SK-N-SH (cell line): ENCODE results near the gene SERPINB5. TPM values are rescaled to one million over a fixed set of nuclear protein-coding genes. Genes with fewer than 3 reads are reported as not detected.

Experiments used
- CTCF ChIA-PET: fragments of 300-600, 350-600 bp; formaldehyde crosslinking; extraction: SDS; loops from one replicate; lab custom pipeline; 2021; lab: Yijun Ruan, JAX
- POLR2A ChIA-PET: fragments of 350-600 bp; sonication (Branson Sonifier 250); formaldehyde crosslinking; extraction: SDS; loops from one replicate; lab custom pipeline; 2020; ENCODE audit warnings: antibody characterized with exemption, inconsistent platforms; lab: Yijun Ruan, JAX
- DNase-seq: peaks from one replicate; pipeline ENCODE4 v3.0.0; 2012
- H2AFZ ChIP-seq: fragments of 200-600 bp; sonication (generic); 2 replicates; pipeline ENCODE4 v1.8.1; 2016; ENCODE audit warnings: antibody characterized with exemption, mild to moderate bottlenecking, low read depth
- H3F3A ChIP-seq: fragments of 200-600 bp; sonication (generic); replicated peaks from 2 replicates; pipeline ENCODE3; 2016; ENCODE audit warnings: antibody characterized with exemption, mild to moderate bottlenecking; ENCODE audit not compliant: insufficient read depth
- H3K27ac ChIP-seq, 2 experiments: fragments of 200-500 bp in 1 of 2; fragments of 200-600 bp in 1 of 2; sonication (Bioruptor generic) in 1 of 2; sonication (generic), shearing (Covaris generic) in 1 of 2; 2 replicates each; pipeline versions ENCODE4 v1.5.1 to v1.6.1; 2014 to 2016; ENCODE audit warnings: low read depth in 2 of 2, inconsistent platforms in 1 of 2, low read length in 1 of 2, mild to moderate bottlenecking in 1 of 2, mixed read lengths in 1 of 2
- H3K27me3 ChIP-seq: fragments of 200-600 bp; sonication (generic), shearing (Covaris generic); 2 replicates; pipeline ENCODE4 v1.6.1; 2016; ENCODE audit warnings: mixed run types; ENCODE audit not compliant: insufficient read depth
- H3K36me3 ChIP-seq, 2 experiments: fragments of 200-500 bp in 1 of 2; fragments of 200-600 bp in 1 of 2; sonication (Bioruptor generic) in 1 of 2; sonication (generic) in 1 of 2; replicated peaks in 1 of 2; 2 replicates each; pipeline versions ENCODE3 to v1.5.1; 2014 to 2016; ENCODE audit warnings: low read length in 1 of 2, mild to moderate bottlenecking in 1 of 2; ENCODE audit not compliant: insufficient read depth in 2 of 2, control insufficient read depth in 1 of 2
- H3K4me1 ChIP-seq, 2 experiments: fragments of 200-500 bp in 1 of 2; fragments of 200-600 bp in 1 of 2; sonication (Bioruptor generic) in 1 of 2; sonication (generic), shearing (Covaris generic) in 1 of 2; 2 replicates each; pipeline versions ENCODE4 v1.5.1 to v1.6.1; 2014 to 2016; ENCODE audit warnings: low read depth in 1 of 2, low read length in 1 of 2, mixed run types in 1 of 2; ENCODE audit not compliant: insufficient read depth in 2 of 2, control insufficient read depth in 1 of 2
- H3K4me2 ChIP-seq: fragments of 200-600 bp; sonication (generic), shearing (Covaris generic); 2 replicates; pipeline ENCODE4 v1.6.1; 2017; ENCODE audit warnings: mixed run types
- H3K4me3 ChIP-seq, 2 experiments: fragments of 200-500 bp in 1 of 2; fragments of 200-600 bp in 1 of 2; sonication (Bioruptor generic) in 1 of 2; sonication (generic), shearing (Covaris generic) in 1 of 2; 2 replicates each; pipeline versions ENCODE4 v1.5.1 to v1.8.1; 2014 to 2016; ENCODE audit warnings: low read depth in 2 of 2, inconsistent platforms in 1 of 2, low read length in 1 of 2, mild to moderate bottlenecking in 1 of 2, mixed read lengths in 1 of 2, moderate library complexity in 1 of 2
- H3K79me2 ChIP-seq: fragments of 200-600 bp; sonication (generic); 2 replicates; pipeline ENCODE4 v1.8.1; 2017; ENCODE audit warnings: mild to moderate bottlenecking; ENCODE audit not compliant: insufficient read depth
- H3K9ac ChIP-seq: fragments of 200-600 bp; sonication (generic); 2 replicates; pipeline ENCODE4 v1.6.1; 2017; ENCODE audit warnings: mixed run types
- H3K9me2 ChIP-seq: fragments of 200-600 bp; sonication (generic); 2 replicates; pipeline ENCODE4 v1.6.1; 2017; ENCODE audit warnings: mixed run types
- H3K9me3 ChIP-seq: fragments of 200-600 bp; sonication (generic); 2 replicates; pipeline ENCODE4 v1.6.1; 2017; ENCODE audit warnings: mixed run types, mild to moderate bottlenecking, moderate library complexity
- H4K20me1 ChIP-seq: fragments of 200-600 bp; sonication (generic); 2 replicates; pipeline ENCODE4 v1.6.1; 2017; ENCODE audit warnings: mild to moderate bottlenecking, mixed run types; ENCODE audit not compliant: insufficient read depth
- ELF1 ChIP-seq: IDR thresholded peaks from 2 replicates; pipeline ENCODE4 v1.4.0; 2012
- EP300 ChIP-seq, 2 experiments: IDR thresholded peaks; 2 replicates each; pipeline versions ENCODE4 v1.4.0 to v1.6.1; 2012; ENCODE audit warnings: borderline replicate concordance in 1 of 2, low read depth in 1 of 2, low read length in 1 of 2
- FOSL2 ChIP-seq: IDR thresholded peaks from 2 replicates; pipeline ENCODE4 v1.4.0; 2012; ENCODE audit warnings: low read depth, mild to moderate bottlenecking, moderate library complexity, borderline replicate concordance
- FOXJ3 ChIP-seq: sonication (generic); formaldehyde crosslinking; IDR thresholded peaks from 2 replicates; pipeline ENCODE4 v1.5.1; 2020; ENCODE audit warnings: mild to moderate bottlenecking, missing genetic modification reagents
- FOXM1 ChIP-seq: IDR thresholded peaks from 2 replicates; pipeline ENCODE4 v1.4.0; 2012; ENCODE audit warnings: low read depth, mild to moderate bottlenecking
- GABPA ChIP-seq: IDR thresholded peaks from 2 replicates; pipeline ENCODE4 v1.4.0; 2012; ENCODE audit warnings: low read depth, mild to moderate bottlenecking
- GATA2 ChIP-seq: sonication (generic); formaldehyde crosslinking; IDR thresholded peaks from 2 replicates; pipeline ENCODE4 v1.5.0; 2020; ENCODE audit warnings: mild to moderate bottlenecking, missing genetic modification reagents
- JUND ChIP-seq: IDR thresholded peaks from 2 replicates; pipeline ENCODE4 v1.4.0; 2012
- MEF2A ChIP-seq: IDR thresholded peaks from 2 replicates; pipeline ENCODE4 v1.4.0; 2012; ENCODE audit warnings: low read depth, borderline replicate concordance
- MXI1 ChIP-seq: IDR thresholded peaks from 2 replicates; pipeline ENCODE4 v1.6.1; 2012; ENCODE audit warnings: mild to moderate bottlenecking, low read depth, low read length, improper control_type of control experiment
- NFIC ChIP-seq: IDR thresholded peaks from 2 replicates; pipeline ENCODE4 v1.4.0; 2012; ENCODE audit warnings: borderline replicate concordance
- PBX3 ChIP-seq: IDR thresholded peaks from 2 replicates; pipeline ENCODE4; 2012
- POLR2AphosphoS5 ChIP-seq: IDR thresholded peaks from 2 replicates; pipeline ENCODE4 v1.6.1; 2012; ENCODE audit warnings: low read depth, low read length
- RFX5 ChIP-seq: IDR thresholded peaks from 2 replicates; pipeline ENCODE4 v1.6.1; 2012; ENCODE audit warnings: mild to moderate bottlenecking, improper control_type of control experiment, low read length
- SMC3 ChIP-seq: IDR thresholded peaks from 2 replicates; pipeline ENCODE4 v1.6.1; 2012; ENCODE audit warnings: low read depth, low read length, improper control_type of control experiment
- TAF1 ChIP-seq: IDR thresholded peaks from 2 replicates; pipeline ENCODE4 v1.6.1; 2012; ENCODE audit warnings: low read depth, mild to moderate bottlenecking, low read length, moderate library complexity, borderline replicate concordance
- TEAD4 ChIP-seq: IDR thresholded peaks from 2 replicates; pipeline ENCODE4 v1.4.0; 2012; ENCODE audit warnings: mild to moderate bottlenecking, borderline replicate concordance; ENCODE audit not compliant: insufficient read depth
- YY1 ChIP-seq: IDR thresholded peaks from 2 replicates; pipeline ENCODE4 v1.4.0; 2012; ENCODE audit warnings: low read depth, mild to moderate bottlenecking
- ZBTB33 ChIP-seq: IDR thresholded peaks from 2 replicates; pipeline ENCODE4 v1.4.0; 2012; ENCODE audit warnings: low read depth, borderline replicate concordance
- WGBS: methylation state at CpG from one replicate; pipeline ENCODE4 v1.1.6; 2017; ENCODE audit warnings: low lambda C conversion rate; 5-methylcytosine and 5-hydroxymethylcytosine counted together
- polyA plus RNA-seq, 3 experiments: library from polyadenylated mRNA; depleted of rRNA; stranded (reverse); fragments of >200 nt; gene quantifications; 2 replicates each; pipeline ENCODE4 v1.2.3, GENCODE V29; 2012
- TF ChIP-seq, protein P1 (sequence below): IDR thresholded peaks from 2 replicates; pipeline ENCODE4 v1.6.1; 2012; ENCODE audit warnings: mild to moderate bottlenecking, low read depth, low read length, moderate library complexity

Gene SERPINB5
- polyA plus RNA-seq, 1 of the 3 experiments (the other 2 are of a cell fraction), result not detected

- Histone ChIP-seq H2AFZ (no peak overlapping the region), H4K20me1 (no peaks in the 10 kb centered on the region), H3K36me3 (no peaks in the 10 kb centered on the region), H3K4me1 (no peaks in the 10 kb centered on the region), H3K27me3 (peaks cover 19% of the 10 kb centered on the region; the same call in 1 of the 2 replicates), H3K4me3 (no peak overlapping the region), H3K27ac (no peak overlapping the region), H3K9me2 (no peaks in the 10 kb centered on the region), H3K9me3 (no peaks in the 10 kb centered on the region), H3K9ac (no peak overlapping the region), H3F3A (no peaks in the 10 kb centered on the region), H3K79me2 (no peaks in the 10 kb centered on the region), H3K4me2 (no peak overlapping the region)
- WGBS, result 3% methylated on average over 2 of the region's 2 CpGs
- POLR2A ChIA-PET, result no interaction called here
- no peak for DNase-seq
- CTCF ChIA-PET, result no interaction called here
- no peak for TF ChIP-seq ELF1
- no peak for TF ChIP-seq TEAD4
- no peak for TF ChIP-seq PBX3
- no peak for TF ChIP-seq EP300 (IDR thresholded peaks at IDR 0.05; ENCODE audit: borderline replicate concordance in 1 of 2, low read depth in 1 of 2, low read length in 1 of 2)
- TF ChIP-seq JUND, result no peak
- TF ChIP-seq GATA2 (CRISPR knock-in tag), result no peak
- no peak for TF ChIP-seq MEF2A
- TF ChIP-seq NFIC, result no peak
- no peak for TF ChIP-seq GABPA
- TF ChIP-seq, protein P1, sequence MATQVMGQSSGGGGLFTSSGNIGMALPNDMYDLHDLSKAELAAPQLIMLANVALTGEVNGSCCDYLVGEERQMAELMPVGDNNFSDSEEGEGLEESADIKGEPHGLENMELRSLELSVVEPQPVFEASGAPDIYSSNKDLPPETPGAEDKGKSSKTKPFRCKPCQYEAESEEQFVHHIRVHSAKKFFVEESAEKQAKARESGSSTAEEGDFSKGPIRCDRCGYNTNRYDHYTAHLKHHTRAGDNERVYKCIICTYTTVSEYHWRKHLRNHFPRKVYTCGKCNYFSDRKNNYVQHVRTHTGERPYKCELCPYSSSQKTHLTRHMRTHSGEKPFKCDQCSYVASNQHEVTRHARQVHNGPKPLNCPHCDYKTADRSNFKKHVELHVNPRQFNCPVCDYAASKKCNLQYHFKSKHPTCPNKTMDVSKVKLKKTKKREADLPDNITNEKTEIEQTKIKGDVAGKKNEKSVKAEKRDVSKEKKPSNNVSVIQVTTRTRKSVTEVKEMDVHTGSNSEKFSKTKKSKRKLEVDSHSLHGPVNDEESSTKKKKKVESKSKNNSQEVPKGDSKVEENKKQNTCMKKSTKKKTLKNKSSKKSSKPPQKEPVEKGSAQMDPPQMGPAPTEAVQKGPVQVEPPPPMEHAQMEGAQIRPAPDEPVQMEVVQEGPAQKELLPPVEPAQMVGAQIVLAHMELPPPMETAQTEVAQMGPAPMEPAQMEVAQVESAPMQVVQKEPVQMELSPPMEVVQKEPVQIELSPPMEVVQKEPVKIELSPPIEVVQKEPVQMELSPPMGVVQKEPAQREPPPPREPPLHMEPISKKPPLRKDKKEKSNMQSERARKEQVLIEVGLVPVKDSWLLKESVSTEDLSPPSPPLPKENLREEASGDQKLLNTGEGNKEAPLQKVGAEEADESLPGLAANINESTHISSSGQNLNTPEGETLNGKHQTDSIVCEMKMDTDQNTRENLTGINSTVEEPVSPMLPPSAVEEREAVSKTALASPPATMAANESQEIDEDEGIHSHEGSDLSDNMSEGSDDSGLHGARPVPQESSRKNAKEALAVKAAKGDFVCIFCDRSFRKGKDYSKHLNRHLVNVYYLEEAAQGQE, result no peak
- TF ChIP-seq FOXM1, result no peak
- no peak for TF ChIP-seq FOSL2
- no peak for TF ChIP-seq TAF1
- no peak for TF ChIP-seq SMC3
- no peak for TF ChIP-seq RFX5
- no peak for TF ChIP-seq YY1
- no peak for TF ChIP-seq ZBTB33
- TF ChIP-seq MXI1, result no peak
- no peak for TF ChIP-seq FOXJ3 (CRISPR knock-in tag)
- no peak for TF ChIP-seq POLR2AphosphoS5
Measured at GRCh38 chr18:63465059-63465458, 11.7 kb upstream of the SERPINB5 start.
